ENCODE data around the gene KIF26B. TPM values are rescaled to one million over a fixed set of nuclear protein-coding genes. Genes with fewer than 3 reads are reported as not detected.

The KIF26B gene
- total RNA-seq, 1 experiment from 2014 or later: 1.2 TPM

GRCh38 chr1:245153552-245154428 is 995 bp upstream of the KIF26B start (continued):
- TF ChIP-seq ELF4 (CRISPR knock-in tag; IDR thresholded peaks at IDR 0.05; ENCODE audit: low read depth): peak; percentile 18; the same call in 1 of the 2 replicates
- 0 out of 2 replicates have a peak, but pooled peaks have one; percentile 22 for TF ChIP-seq SP1 (CRISPR knock-in tag; conservative IDR thresholded peaks at IDR 0.05)
- TF ChIP-seq FOXK1 (CRISPR knock-in tag; IDR thresholded peaks at IDR 0.05): 0 out of 2 replicates have a peak, but pooled peaks have one; percentile 7
- no peak for TF ChIP-seq IRF2 (CRISPR knock-in tag; IDR thresholded peaks at IDR 0.05; ENCODE audit: borderline replicate concordance, low read depth)
- TF ChIP-seq CREM (CRISPR knock-in tag; IDR thresholded peaks at IDR 0.05): no peak

- Mint-ChIP-seq H3K4me1 (peaks cover 11% of the 10 kb centered on the region), H3K36me3 (no peaks in the 10 kb centered on the region), H3K27me3 (ENCODE audit: low read depth) (peaks cover 74% of the 10 kb centered on the region), H3K4me3 (peak overlapping the region; percentile 79), H3K9me3 (no peaks in the 10 kb centered on the region), H3K27ac (no peak overlapping the region)
- ChIA-PET CTCF (interaction anchor here (0.7 to 3.1 kb wide), 36 partner anchors 11 to 848 kb away, joined by 3 to 67 read pairs (median 6); no protein-coding TSS in a partner anchor), POLR2A (interaction anchor here (0.5 kb wide), 1 partner anchor 525 kb away, joined by 3 read pairs; no protein-coding TSS in a partner anchor)
- DNase-seq (ENCODE audit: low spot score): peak; percentile 43
- peak; percentile 7 for ATAC-seq
- no peak for TF ChIP-seq ZBTB43 (CRISPR knock-in tag; IDR thresholded peaks at IDR 0.05)
- no peak for TF ChIP-seq ATF1 (CRISPR knock-in tag; IDR thresholded peaks at IDR 0.05)
- TF ChIP-seq ZNF121 (CRISPR knock-in tag; IDR thresholded peaks at IDR 0.05): no peak
- TF ChIP-seq ZNF416 (CRISPR knock-in tag; IDR thresholded peaks at IDR 0.05): no peak
- TF ChIP-seq OVOL2 (CRISPR knock-in tag; IDR thresholded peaks at IDR 0.05; ENCODE audit: borderline replicate concordance): no peak
- TF ChIP-seq TEAD1 (CRISPR knock-in tag; IDR thresholded peaks at IDR 0.05): no peak
- no peak for TF ChIP-seq SMAD4 (CRISPR knock-in tag; IDR thresholded peaks at IDR 0.05)
- no peak for TF ChIP-seq ERG (CRISPR knock-in tag; IDR thresholded peaks at IDR 0.05)
- TF ChIP-seq ZNF396 (CRISPR knock-in tag; IDR thresholded peaks at IDR 0.05; ENCODE audit: borderline replicate concordance): no peak
- TF ChIP-seq CBFB (CRISPR knock-in tag; IDR thresholded peaks at IDR 0.05; ENCODE audit: low read depth): no peak
- no peak for TF ChIP-seq ATF3 (CRISPR knock-in tag; conservative IDR thresholded peaks at IDR 0.05)
- TF ChIP-seq EMX1 (CRISPR knock-in tag; IDR thresholded peaks at IDR 0.05): no peak
- TF ChIP-seq IRF2 (CRISPR knock-in tag; IDR thresholded peaks at IDR 0.05; ENCODE audit: borderline replicate concordance, low read depth): no peak
- no peak for TF ChIP-seq ZNF671 (CRISPR knock-in tag; IDR thresholded peaks at IDR 0.05)
- TF ChIP-seq TCF7 (CRISPR knock-in tag; IDR thresholded peaks at IDR 0.05; ENCODE audit: low read depth): no peak
- TF ChIP-seq NFE2L1 (CRISPR knock-in tag; IDR thresholded peaks at IDR 0.05): no peak
- TF ChIP-seq ELF4 (CRISPR knock-in tag; IDR thresholded peaks at IDR 0.05; ENCODE audit: low read depth): no peak
- TF ChIP-seq ZNF232 (CRISPR knock-in tag; IDR thresholded peaks at IDR 0.05): no peak
These were observed 671 bp downstream of the KIF26B start for GRCh38 chr1:245155272-245156040.
